Smooth muscle cell (in vitro differentiated cells): Measurements from ENCODE around the gene FBXO45. TPM values are rescaled to one million over a fixed set of nuclear protein-coding genes. Genes with fewer than 3 reads are reported as not detected.

Experiments used
- DNase-seq: peaks from one replicate; lab custom pipeline; 2025; ENCODE audit not compliant: unreplicated experiment; lab: John Stamatoyannopoulos, UW
- H2AFZ ChIP-seq: fragments of 200-600 bp; sonication (generic); 2 replicates; pipeline ENCODE4 v1.6.0; 2016; ENCODE audit warnings: antibody characterized with exemption, low read depth, mild to moderate bottlenecking
- H3F3A ChIP-seq: fragments of 200-600 bp; sonication (generic); 2 replicates; pipeline ENCODE4 v1.6.0; 2017; ENCODE audit warnings: antibody characterized with exemption, low read depth
- H3K27ac ChIP-seq: fragments of 200-600 bp; sonication (generic); 2 replicates; pipeline ENCODE4 v1.5.1; 2016; ENCODE audit warnings: low read depth, mild to moderate bottlenecking
- H3K27me3 ChIP-seq: fragments of 200-600 bp; sonication (generic); 2 replicates; pipeline ENCODE4 v1.6.1; 2016; ENCODE audit warnings: low read depth, mild to moderate bottlenecking
- H3K36me3 ChIP-seq: fragments of 200-600 bp; sonication (generic); 2 replicates; pipeline ENCODE4 v1.5.1; 2016; ENCODE audit warnings: low read depth
- H3K4me1 ChIP-seq: fragments of 200-600 bp; sonication (generic); 2 replicates; pipeline ENCODE4 v1.5.1; 2016; ENCODE audit warnings: low read depth
- H3K4me2 ChIP-seq: fragments of 200-600 bp; sonication (generic); 2 replicates; pipeline ENCODE4 v1.6.0; 2016; ENCODE audit warnings: mild to moderate bottlenecking
- H3K4me3 ChIP-seq: fragments of 200-600 bp; sonication (generic); 2 replicates; pipeline ENCODE4 v1.5.1; 2016; ENCODE audit warnings: mild to moderate bottlenecking
- H3K79me2 ChIP-seq: fragments of 200-600 bp; sonication (generic); 2 replicates; pipeline ENCODE4 v1.6.0; 2016; ENCODE audit warnings: low read depth, mild to moderate bottlenecking
- H3K9ac ChIP-seq: fragments of 200-600 bp; sonication (generic); 2 replicates; pipeline ENCODE4 v1.6.0; 2016; ENCODE audit warnings: low read depth
- H3K9me3 ChIP-seq: fragments of 200-600 bp; sonication (generic); replicated peaks from 2 replicates; pipeline ENCODE4 v1.5.1; 2016; ENCODE audit warnings: low read depth
- H4K20me1 ChIP-seq: fragments of 200-600 bp; sonication (generic); 2 replicates; pipeline ENCODE4 v1.6.0; 2016; ENCODE audit warnings: low read depth
- CTCF ChIP-seq: fragments of 200-600 bp; sonication (generic); IDR thresholded peaks from 2 replicates; pipeline ENCODE4 v1.5.1; 2017; ENCODE audit warnings: borderline replicate concordance, mild to moderate bottlenecking, antibody characterized with exemption; ENCODE audit not compliant: insufficient read depth, poor library complexity, severe bottlenecking
- WGBS: methylation state at CpG from one replicate; pipeline ENCODE4 v1.1.7; 2016; ENCODE audit warnings: low lambda C conversion rate; 5-methylcytosine and 5-hydroxymethylcytosine counted together
- polyA plus RNA-seq: library from polyadenylated mRNA; unstranded; fragments of >200 nt; fragmentation: Nextera tagmentation; extraction: Ambion mirVana; gene quantifications from 2 replicates; pipeline ENCODE4 v1.2.1, GENCODE V29; 2016
- total RNA-seq: library from RNA; depleted of rRNA; stranded (reverse); fragments of >200 nt; gene quantifications from 2 replicates; pipeline ENCODE4 v1.2.3, GENCODE V29; 2014

FBXO45 gene
- total and polyA plus RNA-seq, 2 experiments from 2014 or later = 5.8 to 13.1 TPM

GRCh38 chr3:196631682-196632045 lies 63.2 kb downstream of the FBXO45 start:
- peak overlapping the region; percentile 97 for H3K4me2 ChIP-seq
- H4K20me1 ChIP-seq = no peaks in the 10 kb centered on the region
- H3K9me3 ChIP-seq = no peaks in the 10 kb centered on the region
- no peak for DNase-seq
- no peak overlapping the region for H3K27ac ChIP-seq
- peaks cover 5% of the 10 kb centered on the region for H3F3A ChIP-seq
- no peaks in the 10 kb centered on the region for H3K27me3 ChIP-seq
- peak overlapping the region; percentile 96 for H2AFZ ChIP-seq
- 54% methylated on average over 5 of the region's 5 CpGs for WGBS
- no peak for TF ChIP-seq CTCF
- H3K9ac ChIP-seq = no peak overlapping the region
- peaks cover 13% of the 10 kb centered on the region for H3K4me1 ChIP-seq
- no peaks in the 10 kb centered on the region for H3K79me2 ChIP-seq
- H3K4me3 ChIP-seq = peak overlapping the region; percentile 81
- H3K36me3 ChIP-seq = no peaks in the 10 kb centered on the region

GRCh38 chr3:196632046-196632751 lies 63.7 kb downstream of the FBXO45 start:
- Histone ChIP-seq H3K79me2 (no peaks in the 10 kb centered on the region), H4K20me1 (no peaks in the 10 kb centered on the region), H3K4me2 (peak overlapping the region; percentile 97), H2AFZ (peak overlapping the region; percentile 96), H3K4me1 (peaks cover 13% of the 10 kb centered on the region), H3K4me3 (peak overlapping the region; percentile 81), H3K27ac (no peak overlapping the region), H3K27me3 (no peaks in the 10 kb centered on the region), H3K9ac (peak overlapping the region; percentile 63), H3K9me3 (no peaks in the 10 kb centered on the region), H3F3A (peaks cover 5% of the 10 kb centered on the region), H3K36me3 (no peaks in the 10 kb centered on the region)
- TF ChIP-seq CTCF = peak; percentile 13
- 2% methylated on average over 37 of the region's 43 CpGs for WGBS
- DNase-seq = peak; percentile 44

GRCh38 chr3:196633555-196634151 lies 65.2 kb downstream of the FBXO45 start:
- Histone ChIP-seq H4K20me1 (no peaks in the 10 kb centered on the region), H3K9me3 (no peaks in the 10 kb centered on the region), H3K4me2 (no peak overlapping the region), H3K27me3 (peaks cover 7% of the 10 kb centered on the region), H3F3A (peaks cover 5% of the 10 kb centered on the region), H2AFZ (no peak overlapping the region), H3K79me2 (no peaks in the 10 kb centered on the region), H3K4me1 (peaks cover 13% of the 10 kb centered on the region), H3K27ac (no peak overlapping the region), H3K9ac (no peak overlapping the region), H3K36me3 (no peaks in the 10 kb centered on the region), H3K4me3 (no peak overlapping the region)
- WGBS = 96% methylated on average over 12 of the region's 12 CpGs
- DNase-seq = no peak
- no peak for TF ChIP-seq CTCF

- Histone ChIP-seq H3K4me3 (no peak overlapping the region), H3F3A (peaks cover 5% of the 10 kb centered on the region), H2AFZ (no peak overlapping the region), H3K9me3 (no peaks in the 10 kb centered on the region), H3K4me1 (peaks cover 18% of the 10 kb centered on the region), H3K36me3 (no peaks in the 10 kb centered on the region), H3K27ac (no peak overlapping the region), H3K9ac (no peak overlapping the region), H3K4me2 (no peak overlapping the region), H4K20me1 (no peaks in the 10 kb centered on the region), H3K27me3 (peaks cover 13% of the 10 kb centered on the region), H3K79me2 (no peaks in the 10 kb centered on the region)
- WGBS = 86% methylated on average over 10 of the region's 10 CpGs
- no peak for TF ChIP-seq CTCF
- no peak for DNase-seq
Observed at GRCh38 chr3:196634224-196634623, 65.8 kb downstream of the FBXO45 start.
